Muscle of leg (tissue), 11 donors: ENCODE data around the gene ADCY3. TPM values are rescaled to one million over a fixed set of nuclear protein-coding genes. Genes with fewer than 3 reads are reported as not detected.
"Not testable (repeated sequence)": the region's sequence is repeated elsewhere in the genome, so short reads cannot be mapped to it uniquely, and the experiment has no call there.

Source experiments
- DNase-seq: peaks from one replicate; pipeline ENCODE4 v3.0.0; 2013
- H3K27ac ChIP-seq: one replicate; pipeline ENCODE4 v1.5.1; 2013; ENCODE audit warnings: mild to moderate bottlenecking, low read length, control low read depth
- H3K27me3 ChIP-seq: one replicate; pipeline ENCODE4 v1.6.1; 2013; ENCODE audit warnings: low read length; ENCODE audit not compliant: control insufficient read depth, insufficient read depth
- H3K36me3 ChIP-seq: one replicate; pipeline ENCODE4 v1.6.1; 2013; ENCODE audit warnings: low read length; ENCODE audit not compliant: control insufficient read depth, insufficient read depth
- H3K4me1 ChIP-seq: one replicate; pipeline ENCODE4 v1.6.1; 2013; ENCODE audit warnings: low read length; ENCODE audit not compliant: control insufficient read depth, insufficient read depth
- H3K4me3 ChIP-seq: one replicate; pipeline ENCODE4 v1.5.1; 2013; ENCODE audit warnings: low read length, control low read depth
- H3K9me3 ChIP-seq: replicated peaks from 2 replicates; pipeline ENCODE4 v1.6.1; 2013; ENCODE audit warnings: low read depth, low read length; ENCODE audit not compliant: control insufficient read depth
- WGBS: methylation state at CpG from one replicate; pipeline ENCODE4 v1.1.5; 2013; ENCODE audit warnings: missing lambda C conversion rate; ENCODE audit not compliant: insufficient coverage; 5-methylcytosine and 5-hydroxymethylcytosine counted together
- polyA plus RNA-seq, 8 donors: library from polyadenylated mRNA; unstranded; fragments of 120-200 nt; gene quantifications; one replicate each; pipeline versions ENCODE4 v1.2.1 to v1.2.3, GENCODE V29; 2013; ENCODE audit warnings: inconsistent platforms in 1 of 8, low replicate concordance in 1 of 8; ENCODE audit not compliant: insufficient read length in 8 of 8, insufficient read depth in 1 of 8
- total RNA-seq: library from RNA; stranded (reverse); fragments of 120-200 nt; gene quantifications from one replicate; pipeline ENCODE4 v1.2.4, GENCODE V29; 2013

Gene ADCY3
- total and polyA plus RNA-seq, 9 donors, result 19.7 to 37.7 (median 29.7) TPM

- H3K4me3 ChIP-seq, result not testable (repeated sequence)
Measured at GRCh38 chr2:24805811-24806660, 114.0 kb downstream of the ADCY3 start.

GRCh38 chr2:24800487-24800886 is 119.5 kb downstream of the ADCY3 start:
- not testable (repeated sequence) for H3K4me3 ChIP-seq, DNase-seq, H3K9me3 ChIP-seq, H3K27ac ChIP-seq, H3K27me3 ChIP-seq, H3K4me1 ChIP-seq
- WGBS, result no CpG with 5 or more reads among the region's 5 CpGs
- peaks cover 14% of the 10 kb centered on the region for H3K36me3 ChIP-seq

More at GRCh38 chr2:24805811-24806660, 114.0 kb downstream of the ADCY3 start:
- H3K27ac ChIP-seq, H3K9me3 ChIP-seq, H3K36me3 ChIP-seq, DNase-seq, H3K27me3 ChIP-seq, H3K4me1 ChIP-seq: not testable (repeated sequence)
- 98% methylated on average over 19 of the region's 25 CpGs for WGBS

DNA sequence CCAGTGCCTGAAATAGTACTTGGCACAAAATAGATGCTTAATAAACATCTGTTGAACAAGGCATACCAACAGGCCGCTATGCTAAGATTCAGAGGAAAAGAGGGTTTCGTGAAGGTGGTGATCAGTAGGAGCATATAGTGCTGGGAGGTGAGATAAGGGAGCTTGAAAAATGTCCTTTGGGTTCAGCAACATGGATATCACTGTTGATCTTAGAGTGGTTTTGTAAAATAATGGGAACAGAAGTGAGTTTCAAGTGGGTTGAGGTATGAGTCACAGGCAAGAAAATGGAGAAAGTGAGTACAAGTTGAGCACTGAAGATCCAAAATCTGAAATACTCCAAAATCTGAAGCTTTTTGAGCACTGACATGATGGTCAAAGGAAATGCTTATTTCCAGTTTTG is 122.4 kb downstream of the ADCY3 start:
- no peaks in the 10 kb centered on the region for H3K27me3 ChIP-seq
- H3K4me3 ChIP-seq, result no peak overlapping the region
- H3K27ac ChIP-seq, result no peak overlapping the region
- peaks cover 16% of the 10 kb centered on the region for H3K36me3 ChIP-seq
- H3K4me1 ChIP-seq, result peaks cover 6% of the 10 kb centered on the region
- H3K9me3 ChIP-seq, result no peaks in the 10 kb centered on the region
- WGBS, result 100% methylated on average over 1 of the region's 2 CpGs
- no peak for DNase-seq

DNA sequence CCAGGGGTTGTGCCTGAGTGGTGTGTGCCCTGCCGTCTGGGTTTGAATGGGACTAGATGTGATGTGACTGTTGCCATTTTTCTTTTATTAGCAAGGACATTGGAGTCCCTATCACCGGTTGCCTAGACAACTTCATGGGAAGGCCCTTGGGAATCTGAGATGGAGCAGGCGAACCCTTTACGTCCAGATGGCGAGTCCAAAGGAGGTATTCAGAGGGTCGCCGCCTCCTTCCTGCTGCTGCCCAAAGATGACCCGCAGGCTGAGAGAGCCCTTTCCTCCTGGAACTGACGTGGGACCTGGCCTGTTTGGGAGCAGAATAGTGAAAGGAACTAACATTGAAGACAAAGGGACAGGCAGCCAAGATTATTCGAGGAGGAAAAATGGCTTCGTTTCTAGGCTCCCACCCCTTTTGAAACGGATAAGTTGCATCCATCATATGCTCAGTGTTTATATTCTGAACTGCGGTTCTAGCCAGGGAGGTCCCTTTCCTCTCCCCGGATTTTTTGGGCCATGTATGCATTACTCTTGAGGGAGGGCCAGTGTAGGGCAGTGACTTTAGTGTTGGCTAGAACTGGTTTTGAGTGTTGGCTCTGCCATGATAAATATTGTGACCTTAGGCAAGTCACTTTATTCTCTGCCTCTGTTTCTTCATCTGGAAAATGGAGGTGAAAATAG is 126.1 kb downstream of the ADCY3 start:
- DNase-seq, result peak; percentile 54
- Histone ChIP-seq H3K27ac (peak overlapping the region; percentile 98), H3K36me3 (peaks cover 19% of the 10 kb centered on the region), H3K27me3 (no peaks in the 10 kb centered on the region), H3K4me1 (peaks cover 6% of the 10 kb centered on the region), H3K9me3 (no peaks in the 10 kb centered on the region), H3K4me3 (peak overlapping the region; percentile 91)
- WGBS, result 3% methylated on average over 13 of the region's 14 CpGs

DNA sequence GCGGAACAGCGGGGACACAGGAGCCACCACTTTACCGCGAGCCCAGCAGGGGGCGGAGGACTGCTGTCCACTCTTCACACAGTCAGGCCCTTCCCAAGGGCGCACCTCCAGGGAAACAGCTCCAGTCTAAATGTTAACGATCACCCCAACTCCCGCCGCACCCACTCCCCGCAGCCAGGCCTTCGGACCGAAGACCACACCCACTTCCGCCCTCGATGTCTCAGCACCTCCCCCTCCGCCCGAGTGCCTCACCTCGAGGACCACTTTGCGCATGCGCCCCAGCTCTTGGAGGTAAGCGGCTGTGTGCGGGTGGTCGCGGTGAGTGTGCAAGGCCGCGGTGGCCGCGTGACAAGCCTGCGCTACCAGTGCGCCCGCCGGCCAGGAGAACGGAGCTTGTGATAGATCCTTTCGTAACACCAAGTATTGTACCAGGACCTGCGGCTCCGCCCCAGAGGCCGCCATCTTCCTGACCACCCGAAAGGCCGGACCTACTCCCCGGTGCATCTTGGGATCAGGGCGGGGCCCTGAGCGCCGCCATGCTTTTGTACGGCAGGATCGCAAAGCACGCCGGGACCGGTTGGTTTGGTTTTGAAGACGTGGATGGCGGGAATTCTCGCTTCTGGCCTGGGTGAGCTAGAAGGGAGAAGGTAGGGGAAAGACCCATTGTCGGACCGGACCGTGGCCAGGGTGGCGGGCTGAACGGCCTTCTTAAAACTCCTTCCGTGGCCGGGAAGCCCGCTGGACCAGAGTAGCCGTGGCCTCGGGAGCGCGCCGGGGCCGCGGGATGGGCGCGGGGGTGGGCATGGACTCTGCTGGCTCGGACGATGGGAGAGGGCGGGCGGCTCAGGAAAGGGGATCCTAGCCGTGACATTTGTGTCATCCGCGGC is 126.9 kb downstream of the ADCY3 start, which contains the start of the genes CENPO and PTRHD1:
TSS of gene CENPO (plus strand) at position 552 of the 887 bp plus-strand sequence. CDS start 495 bp downstream, outside the sequence.
TSS of gene PTRHD1 (minus strand) at position 518 of the 887 bp plus-strand sequence. CDS start at position 504, 14 bp downstream.
- no peaks in the 10 kb centered on the region for H3K9me3 ChIP-seq
- H3K4me1 ChIP-seq, result peaks cover 6% of the 10 kb centered on the region
- DNase-seq, result peak; percentile 99
- no peaks in the 10 kb centered on the region for H3K27me3 ChIP-seq
- H3K27ac ChIP-seq, result peak within 1 kb of the TSS; percentile 98
- H3K36me3 ChIP-seq, result peaks cover 20% of the 10 kb centered on the region
- WGBS, result under 1% methylated on average over 70 of the region's 74 CpGs
- peak within 1 kb of the TSS; percentile 91 for H3K4me3 ChIP-seq

DNA sequence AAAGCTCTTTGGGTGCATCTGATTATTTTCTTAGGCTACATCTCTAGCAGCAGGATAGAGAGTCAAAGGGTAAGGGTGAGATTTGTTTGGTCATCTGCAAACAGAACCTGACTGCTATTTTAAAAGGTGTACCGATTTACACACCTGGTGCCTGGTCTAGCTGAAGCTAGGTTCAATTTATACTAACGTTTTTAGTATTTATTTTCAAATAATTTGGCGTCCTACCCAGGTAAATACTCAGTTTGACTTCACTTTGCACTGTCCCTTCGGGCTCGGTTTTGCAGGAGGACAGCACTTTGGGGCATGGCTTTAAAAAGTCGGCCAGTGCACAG is 127.5 kb downstream of the ADCY3 start:
- DNase-seq, result no peak
- H3K27ac ChIP-seq, result peak overlapping the region; percentile 98
- WGBS, result 0% methylated on average over 3 of the region's 6 CpGs
- H3K27me3 ChIP-seq, result no peaks in the 10 kb centered on the region
- peaks cover 18% of the 10 kb centered on the region for H3K36me3 ChIP-seq
- H3K4me1 ChIP-seq, result peaks cover 6% of the 10 kb centered on the region
- H3K9me3 ChIP-seq, result no peaks in the 10 kb centered on the region
- H3K4me3 ChIP-seq, result peak overlapping the region; percentile 91

- Histone ChIP-seq H3K36me3 (peaks cover 16% of the 10 kb centered on the region), H3K27ac (no peak overlapping the region), H3K4me3 (no peak overlapping the region), H3K9me3 (no peaks in the 10 kb centered on the region), H3K27me3 (no peaks in the 10 kb centered on the region), H3K4me1 (peaks cover 6% of the 10 kb centered on the region)
- DNase-seq, result no peak
- 79% methylated on average over 2 of the region's 5 CpGs for WGBS
Measured at GRCh38 chr2:24791452-24791851, 128.6 kb downstream of the ADCY3 start.

DNA sequence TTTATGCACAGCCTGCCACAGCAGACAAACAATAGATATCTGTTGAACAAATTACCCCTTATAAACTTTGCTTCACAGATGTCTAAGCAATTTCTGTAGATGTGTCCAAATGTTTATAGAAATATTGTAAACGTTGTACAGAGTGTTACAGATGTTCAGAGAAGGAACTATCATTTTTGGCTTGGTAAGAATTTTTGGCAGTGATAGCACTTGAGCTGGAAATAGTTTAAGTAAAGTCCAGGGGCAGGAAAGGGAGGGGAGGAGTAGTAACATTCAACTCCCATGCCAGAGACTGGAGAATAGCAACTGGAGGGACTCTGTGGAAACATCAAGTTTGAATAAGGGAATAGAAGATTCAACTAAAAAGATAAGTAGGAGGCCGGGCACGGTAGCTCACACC is 131.2 kb downstream of the ADCY3 start:
- peaks cover 13% of the 10 kb centered on the region for H3K36me3 ChIP-seq
- H3K9me3 ChIP-seq, result no peaks in the 10 kb centered on the region
- H3K27me3 ChIP-seq, result no peaks in the 10 kb centered on the region
- DNase-seq, result peak; percentile 56
- H3K4me1 ChIP-seq, result peaks cover 9% of the 10 kb centered on the region
- no peak overlapping the region for H3K4me3 ChIP-seq
- no peak overlapping the region for H3K27ac ChIP-seq
- 13% methylated on average over 3 of the region's 3 CpGs for WGBS

DNA sequence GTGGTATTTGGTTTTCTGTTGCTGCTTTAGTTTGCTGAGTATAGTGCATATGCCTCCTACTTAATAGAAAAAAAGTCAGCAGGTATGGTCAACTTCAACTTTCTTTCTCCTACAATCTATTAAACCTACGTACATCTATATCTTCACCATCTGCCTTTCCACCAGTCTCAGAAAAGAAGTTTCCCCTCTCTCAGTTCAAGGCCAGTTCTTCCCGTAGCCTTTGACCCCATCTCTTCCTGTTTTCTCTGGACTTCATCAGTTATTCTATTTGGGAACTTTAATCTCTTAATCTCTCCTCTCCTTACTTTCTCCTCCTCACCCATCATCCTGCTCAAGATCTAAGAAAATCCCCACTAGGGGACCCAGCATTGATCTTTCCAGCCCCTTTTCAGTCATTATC is 132.5 kb downstream of the ADCY3 start:
- peaks cover 6% of the 10 kb centered on the region for H3K4me1 ChIP-seq
- WGBS, result 64% methylated on average over 2 of the region's 2 CpGs
- H3K27me3 ChIP-seq, result no peaks in the 10 kb centered on the region
- H3K27ac ChIP-seq, result no peak overlapping the region
- H3K4me3 ChIP-seq, result no peak overlapping the region
- no peaks in the 10 kb centered on the region for H3K9me3 ChIP-seq
- H3K36me3 ChIP-seq, result peaks cover 13% of the 10 kb centered on the region
- DNase-seq, result no peak
